Measurements from ENCODE around the gene SLCO3A1.

DNA sequence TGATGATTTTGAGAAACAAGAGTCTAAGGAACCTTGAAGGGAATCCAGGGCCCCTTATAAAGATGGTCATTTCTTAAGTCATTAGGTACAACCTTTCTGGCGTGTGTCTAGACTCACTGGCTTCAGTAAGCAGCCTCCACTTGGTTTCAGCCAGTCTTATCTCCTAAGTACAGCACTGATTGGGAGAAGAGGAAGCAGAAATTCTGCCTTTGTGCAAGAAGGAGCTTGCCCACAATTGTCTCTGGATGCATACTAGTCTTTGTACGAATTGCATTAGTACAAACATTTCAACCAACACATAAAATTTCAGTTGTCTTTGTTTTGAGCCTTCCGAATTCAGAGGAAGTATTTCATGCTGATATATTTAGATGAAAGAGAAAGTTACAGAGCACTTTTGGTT is 139.4 kb downstream of the SLCO3A1 start:
- TF ChIP-seq CTCF (tag by site-specific recombination; IDR thresholded peaks at IDR 0.05) = no peak
- no peak for TF ChIP-seq REST (tag by site-specific recombination; IDR thresholded peaks at IDR 0.05)
- no peak for TF ChIP-seq ZNF530 (tag by site-specific recombination; IDR thresholded peaks at IDR 0.05; ENCODE audit: low read depth)
- no peak for TF ChIP-seq YY1 (tag by site-specific recombination; IDR thresholded peaks at IDR 0.05)
- no peak for TF ChIP-seq ZNF596 (tag by site-specific recombination; IDR thresholded peaks at IDR 0.05)
- TF ChIP-seq SP2 (tag by site-specific recombination; IDR thresholded peaks at IDR 0.05) = no peak
- no peak for TF ChIP-seq ZBTB49 (tag by site-specific recombination; IDR thresholded peaks at IDR 0.05; ENCODE audit: low read depth)
- no peak for TF ChIP-seq ZNF133 (tag by site-specific recombination; IDR thresholded peaks at IDR 0.05)
- TF ChIP-seq ZNF571 (tag by site-specific recombination; IDR thresholded peaks at IDR 0.05) = no peak
- TF ChIP-seq ZEB2 (tag by site-specific recombination; IDR thresholded peaks at IDR 0.05) = no peak
- no peak for TF ChIP-seq ZNF174 (tag by site-specific recombination; IDR thresholded peaks at IDR 0.05)
